ENCODE results near the gene PNMA8B. TPM values are rescaled to one million over a fixed set of nuclear protein-coding genes. Genes with fewer than 3 reads are reported as not detected.

The PNMA8B gene
- total RNA-seq, 3 donors from 2014 or later = 1.6 to 4.2 (median 2.2) TPM

- Histone ChIP-seq H3K4me1 (no peaks in the 10 kb centered on the region), H3K4me3 (no peak overlapping the region), H3K27ac (peak overlapping the region in 1 of 2 donors; percentile 69), H3K27me3 (no peaks in the 10 kb centered on the region), H3K36me3 (no peaks in the 10 kb centered on the region), H3K9me3 (no peaks in the 10 kb centered on the region)
- TF ChIP-seq CTCF (IDR thresholded peaks at IDR 0.05) (no peak), POLR2A (IDR thresholded peaks at IDR 0.05) (no peak), POLR2AphosphoS5 (IDR thresholded peaks at IDR 0.05) (no peak)
- intact Hi-C loops (cut with DNase I; ENCODE audit: low total_unique reads) = no loop called here
- peak in 1 of 2 donors; percentile 60 for DNase-seq (ENCODE audit: low spot score in 2 of 2)
Observed at GRCh38 chr19:46448601-46449000, 47.1 kb downstream of the PNMA8B start.

DNA sequence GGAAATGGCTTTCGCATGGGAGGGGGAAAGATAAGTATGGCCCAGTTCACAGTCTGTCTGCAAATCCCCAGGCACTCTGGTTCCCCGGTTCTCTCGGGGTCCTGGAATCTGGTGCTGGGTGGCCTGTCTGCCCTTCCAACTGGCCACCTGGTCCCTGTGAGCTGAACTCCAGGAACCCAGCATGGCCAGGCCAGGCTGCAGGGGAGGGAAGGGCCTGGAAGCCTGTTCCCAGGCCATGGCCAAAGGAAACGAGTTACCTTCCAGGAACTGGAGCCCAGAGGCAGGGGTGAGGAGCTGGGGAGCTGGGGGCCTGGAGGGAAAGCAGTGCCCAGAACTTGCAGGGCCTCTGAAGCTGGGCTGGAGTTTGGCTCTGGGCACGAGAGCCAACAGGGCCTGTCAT, 47.8 kb downstream of the PNMA8B start:
- Histone ChIP-seq H3K27ac (peak overlapping the region; percentile 55 to 69), H3K36me3 (no peaks in the 10 kb centered on the region), H3K27me3 (no peaks in the 10 kb centered on the region), H3K9me3 (no peaks in the 10 kb centered on the region), H3K4me3 (no peak overlapping the region), H3K4me1 (no peaks in the 10 kb centered on the region)
- TF ChIP-seq CTCF (IDR thresholded peaks at IDR 0.05) = no peak
- TF ChIP-seq POLR2A (IDR thresholded peaks at IDR 0.05) = no peak
- TF ChIP-seq POLR2AphosphoS5 (IDR thresholded peaks at IDR 0.05) = no peak
- DNase-seq (ENCODE audit: low spot score in 2 of 2) = no peak
- intact Hi-C loops (cut with DNase I; ENCODE audit: low total_unique reads) = no loop called here

GRCh38 chr19:46447006-46447405, 48.7 kb downstream of the PNMA8B start:
- Histone ChIP-seq H3K36me3 (no peaks in the 10 kb centered on the region), H3K9me3 (no peaks in the 10 kb centered on the region), H3K4me1 (no peaks in the 10 kb centered on the region), H3K4me3 (no peak overlapping the region), H3K27ac (peak overlapping the region in 1 of 2 donors; percentile 69), H3K27me3 (no peaks in the 10 kb centered on the region)
- intact Hi-C loops (cut with DNase I; ENCODE audit: low total_unique reads) = no loop called here
- no peak for DNase-seq (ENCODE audit: low spot score in 2 of 2)
- no peak for TF ChIP-seq POLR2AphosphoS5 (IDR thresholded peaks at IDR 0.05)
- TF ChIP-seq POLR2A (IDR thresholded peaks at IDR 0.05) = no peak
- TF ChIP-seq CTCF (IDR thresholded peaks at IDR 0.05) = no peak

- H3K9me3 ChIP-seq = no peaks in the 10 kb centered on the region
- no peaks in the 10 kb centered on the region for H3K27me3 ChIP-seq
- no peaks in the 10 kb centered on the region for H3K36me3 ChIP-seq
- no peak overlapping the region for H3K4me3 ChIP-seq
- TF ChIP-seq CTCF (IDR thresholded peaks at IDR 0.05) = no peak
- TF ChIP-seq POLR2AphosphoS5 (IDR thresholded peaks at IDR 0.05) = no peak
- TF ChIP-seq POLR2A (IDR thresholded peaks at IDR 0.05) = no peak
- H3K27ac ChIP-seq = no peak overlapping the region
- DNase-seq (ENCODE audit: low spot score in 2 of 2) = no peak
- no peaks in the 10 kb centered on the region for H3K4me1 ChIP-seq
- intact Hi-C loops (cut with DNase I; ENCODE audit: low total_unique reads) = no loop called here
Observed at GRCh38 chr19:46446021-46446420, 49.6 kb downstream of the PNMA8B start.

- H3K4me1 ChIP-seq = no peaks in the 10 kb centered on the region
- DNase-seq (ENCODE audit: low spot score in 2 of 2) = no peak
- peak overlapping the region in 1 of 2 donors; percentile 48 for H3K27ac ChIP-seq
- TF ChIP-seq POLR2AphosphoS5 (IDR thresholded peaks at IDR 0.05) (peak in 1 of 3 donors; percentile 19), POLR2A (IDR thresholded peaks at IDR 0.05) (no peak), CTCF (IDR thresholded peaks at IDR 0.05) (no peak)
- no peaks in the 10 kb centered on the region for H3K36me3 ChIP-seq
- no peak overlapping the region for H3K4me3 ChIP-seq
- intact Hi-C loops (cut with DNase I; ENCODE audit: low total_unique reads) = no loop called here
- no peaks in the 10 kb centered on the region for H3K9me3 ChIP-seq
- H3K27me3 ChIP-seq = no peaks in the 10 kb centered on the region
Observed at GRCh38 chr19:46442808-46443450, 52.7 kb downstream of the PNMA8B start.

All from breast epithelium (tissue), 4 donors.